ENCODE data around the gene WFIKKN1.

WFIKKN1 gene

GRCh38 chr16:625117-625976 is 5.4 kb upstream of the WFIKKN1 start:
- no peak for DNase-seq

GRCh38 chr16:625977-626765 is 4.6 kb upstream of the WFIKKN1 start:
- DNase-seq, result no peak

- no peak for DNase-seq
These were observed 3.9 kb upstream of the WFIKKN1 start for GRCh38 chr16:626787-627453.

- no peak for DNase-seq
These were observed 3.1 kb upstream of the WFIKKN1 start for GRCh38 chr16:627454-628239.

DNA sequence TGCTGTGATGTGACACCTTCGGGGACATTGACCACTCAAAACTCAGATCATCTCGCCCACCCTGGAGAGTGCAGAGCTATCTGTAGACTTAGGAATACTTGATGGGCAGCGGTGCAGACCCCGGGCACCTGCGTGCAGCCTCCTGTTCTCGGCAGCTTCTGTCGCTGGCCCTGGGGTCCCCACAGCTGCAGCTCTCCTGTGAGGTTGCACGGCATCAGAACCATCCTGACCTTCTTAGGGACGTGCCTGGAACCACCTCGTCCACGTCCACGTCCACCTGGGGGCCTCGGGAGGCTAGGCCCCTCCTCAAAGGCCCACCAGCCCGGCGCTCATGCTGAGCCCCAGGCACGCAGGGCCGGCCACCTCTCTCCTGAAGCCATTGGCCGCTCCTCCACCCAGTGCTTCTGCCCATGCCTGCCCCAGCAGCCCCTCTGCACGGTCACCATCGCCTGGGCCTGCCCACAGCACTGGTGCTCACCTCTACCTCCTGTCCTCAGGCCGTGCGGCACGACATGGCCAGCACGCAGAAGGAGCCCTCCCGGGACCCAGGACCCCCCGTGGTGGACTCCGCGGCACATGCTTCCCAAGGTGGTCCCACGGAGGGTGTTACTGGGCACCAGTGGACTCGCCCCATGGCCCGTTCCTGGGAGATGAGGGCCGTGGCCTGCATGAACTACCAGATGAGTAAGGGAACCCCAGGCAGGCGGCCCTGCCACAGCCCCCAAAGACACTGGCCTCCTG is 2.3 kb upstream of the WFIKKN1 start:
- no peak for DNase-seq

GRCh38 chr16:629185-629832 is 1.5 kb upstream of the WFIKKN1 start:
- DNase-seq, result no peak

GRCh38 chr16:629833-630248 is 944 bp upstream of the WFIKKN1 start:
- no peak for DNase-seq

- DNase-seq, result no peak
These were observed 453 bp upstream of the WFIKKN1 start for GRCh38 chr16:630249-630814.

GRCh38 chr16:631808-632358 is 1.1 kb downstream of the WFIKKN1 start:
- no peak for DNase-seq

DNA sequence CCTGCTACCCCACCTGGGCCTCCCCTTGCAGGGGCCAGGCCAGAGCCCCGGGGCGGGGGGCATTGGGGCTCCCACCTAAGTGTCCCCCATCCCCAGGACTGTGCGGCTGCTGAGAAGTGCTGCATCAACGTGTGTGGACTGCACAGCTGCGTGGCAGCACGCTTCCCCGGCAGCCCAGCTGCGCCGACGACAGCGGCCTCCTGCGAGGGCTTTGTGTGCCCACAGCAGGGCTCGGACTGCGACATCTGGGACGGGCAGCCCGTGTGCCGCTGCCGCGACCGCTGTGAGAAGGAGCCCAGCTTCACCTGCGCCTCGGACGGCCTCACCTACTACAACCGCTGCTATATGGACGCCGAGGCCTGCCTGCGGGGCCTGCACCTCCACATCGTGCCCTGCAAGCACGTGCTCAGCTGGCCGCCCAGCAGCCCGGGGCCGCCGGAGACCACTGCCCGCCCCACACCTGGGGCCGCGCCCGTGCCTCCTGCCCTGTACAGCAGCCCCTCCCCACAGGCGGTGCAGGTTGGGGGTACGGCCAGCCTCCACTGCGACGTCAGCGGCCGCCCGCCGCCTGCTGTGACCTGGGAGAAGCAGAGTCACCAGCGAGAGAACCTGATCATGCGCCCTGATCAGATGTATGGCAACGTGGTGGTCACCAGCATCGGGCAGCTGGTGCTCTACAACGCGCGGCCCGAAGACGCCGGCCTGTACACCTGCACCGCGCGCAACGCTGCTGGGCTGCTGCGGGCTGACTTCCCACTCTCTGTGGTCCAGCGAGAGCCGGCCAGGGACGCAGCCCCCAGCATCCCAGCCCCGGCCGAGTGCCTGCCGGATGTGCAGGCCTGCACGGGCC is 1.9 kb downstream of the WFIKKN1 start:
- no peak for DNase-seq

DNA sequence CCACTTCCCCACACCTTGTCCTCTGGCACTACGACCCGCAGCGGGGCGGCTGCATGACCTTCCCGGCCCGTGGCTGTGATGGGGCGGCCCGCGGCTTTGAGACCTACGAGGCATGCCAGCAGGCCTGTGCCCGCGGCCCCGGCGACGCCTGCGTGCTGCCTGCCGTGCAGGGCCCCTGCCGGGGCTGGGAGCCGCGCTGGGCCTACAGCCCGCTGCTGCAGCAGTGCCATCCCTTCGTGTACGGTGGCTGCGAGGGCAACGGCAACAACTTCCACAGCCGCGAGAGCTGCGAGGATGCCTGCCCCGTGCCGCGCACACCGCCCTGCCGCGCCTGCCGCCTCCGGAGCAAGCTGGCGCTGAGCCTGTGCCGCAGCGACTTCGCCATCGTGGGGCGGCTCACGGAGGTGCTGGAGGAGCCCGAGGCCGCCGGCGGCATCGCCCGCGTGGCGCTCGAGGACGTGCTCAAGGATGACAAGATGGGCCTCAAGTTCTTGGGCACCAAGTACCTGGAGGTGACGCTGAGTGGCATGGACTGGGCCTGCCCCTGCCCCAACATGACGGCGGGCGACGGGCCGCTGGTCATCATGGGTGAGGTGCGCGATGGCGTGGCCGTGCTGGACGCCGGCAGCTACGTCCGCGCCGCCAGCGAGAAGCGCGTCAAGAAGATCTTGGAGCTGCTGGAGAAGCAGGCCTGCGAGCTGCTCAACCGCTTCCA is 2.7 kb downstream of the WFIKKN1 start:
- DNase-seq, result no peak

DNA sequence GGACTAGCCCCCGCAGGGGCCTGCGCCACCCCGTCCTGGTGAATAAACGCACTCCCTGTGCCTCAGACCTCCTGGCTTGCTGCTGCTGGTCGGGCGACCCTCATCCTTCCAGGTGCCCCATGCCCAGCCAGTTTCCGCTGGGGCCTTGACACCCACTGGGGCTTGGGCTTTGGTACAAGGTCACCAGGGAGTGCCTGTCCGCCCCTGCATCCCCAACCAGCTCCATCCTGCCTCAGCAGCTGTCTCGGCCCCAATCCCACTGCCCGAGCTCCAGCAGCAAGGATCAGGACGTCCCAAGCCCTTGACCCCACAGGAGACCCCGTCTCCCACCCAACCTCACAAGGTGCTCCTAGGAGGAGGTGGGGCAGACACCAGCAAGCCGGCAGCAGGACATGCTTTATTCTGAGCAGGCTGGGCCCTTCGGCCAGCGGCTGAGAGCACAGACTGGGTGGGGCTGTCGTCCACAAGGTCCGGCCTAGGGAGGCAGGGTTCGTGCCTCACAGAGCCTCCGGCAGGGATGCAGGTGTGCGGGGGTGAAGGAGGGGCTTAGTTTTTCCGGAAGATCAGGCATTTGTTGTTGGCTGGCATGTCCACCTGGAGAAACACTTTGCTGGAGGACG is 3.4 kb downstream of the WFIKKN1 start:
- DNase-seq, result no peak

DNA sequence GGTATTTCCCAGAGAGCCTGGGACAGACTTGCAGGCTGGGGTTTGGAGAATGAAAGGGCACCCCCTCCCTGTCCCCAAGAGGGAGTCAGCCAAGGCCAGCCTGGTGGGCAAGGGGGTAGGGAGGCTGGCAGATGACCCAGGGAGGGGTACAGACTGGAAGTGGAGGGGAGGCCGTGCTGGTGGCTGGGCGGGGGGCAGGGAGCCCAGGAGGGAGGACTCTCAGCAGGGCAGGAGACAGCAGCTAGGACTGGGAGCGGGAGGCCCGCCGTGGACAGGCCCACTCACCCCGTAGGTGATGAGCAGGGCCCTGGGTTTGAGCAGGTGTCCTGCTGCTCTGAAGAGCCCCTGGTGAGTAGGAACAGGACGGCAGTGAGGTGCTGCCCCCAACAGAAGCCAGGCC is 4.2 kb downstream of the WFIKKN1 start:
- no peak for DNase-seq

DNA sequence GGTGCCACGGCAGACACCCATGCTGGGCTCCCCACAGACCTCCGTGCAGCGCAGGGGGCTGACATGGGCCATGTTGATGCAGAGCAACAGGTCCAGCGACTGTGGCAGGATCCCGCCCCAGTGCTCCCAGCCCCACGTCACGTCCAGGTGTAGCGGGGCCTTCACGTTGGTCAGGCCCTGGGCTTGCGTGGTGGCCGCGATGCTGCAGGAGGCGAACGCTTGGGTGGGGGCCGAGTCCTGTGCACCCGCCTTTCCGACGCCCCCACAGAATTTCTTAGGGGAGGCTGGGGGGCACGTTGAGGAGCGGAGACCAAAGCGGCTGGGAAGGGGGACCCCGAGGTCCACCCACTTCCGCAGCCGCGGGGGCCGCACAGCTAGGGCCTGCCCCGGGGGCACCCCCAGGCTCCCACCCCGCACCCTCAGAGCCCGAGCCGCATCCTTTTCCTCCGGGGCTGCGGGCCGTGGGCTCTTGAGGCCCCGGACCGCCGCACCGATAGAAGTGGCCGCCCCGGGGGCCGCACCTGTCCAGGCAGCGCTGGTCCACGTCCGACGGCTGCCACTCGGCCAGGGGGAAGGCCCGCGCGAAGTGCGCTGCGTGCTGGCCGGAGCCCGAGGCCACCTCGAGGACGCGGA is 4.9 kb downstream of the WFIKKN1 start:
- no peak for DNase-seq

GRCh38 chr16:636206-637080 is 5.7 kb downstream of the WFIKKN1 start, which contains the start of gene METTL26:
Gene METTL26, minus strand, starts transcription at chr16:636305. Its CDS starts 15 bp downstream, at chr16:636290.
- DNase-seq, result peak; percentile 89 to 92

GRCh38 chr16:637081-638018 is 6.6 kb downstream of the WFIKKN1 start:
- peak; percentile 79 to 92 for DNase-seq
